ENCODE measurements around the gene TNS3. TPM values are rescaled to one million over a fixed set of nuclear protein-coding genes. Genes with fewer than 3 reads are reported as not detected.
"Not testable (repeated sequence)": the region's sequence is repeated elsewhere in the genome, so short reads cannot be mapped to it uniquely, and the experiment has no call there.

TNS3 gene
- total RNA-seq, 1 experiment from 2014 or later = 61.7 TPM

GRCh38 chr7:47552621-47553020 is 29.3 kb downstream of the TNS3 start:
- in situ Hi-C loops (cut with HindIII; ENCODE audit: low pct_unique_long_range_greater_than_20kb, low sequenced_read_pairs) = no loop called here
- DNase-seq (ENCODE audit: low read depth, low spot score) = no peak

- in situ Hi-C loops (cut with HindIII; ENCODE audit: low pct_unique_long_range_greater_than_20kb, low sequenced_read_pairs) = no loop called here
- no peak for DNase-seq (ENCODE audit: low read depth, low spot score)
These were observed 30.1 kb downstream of the TNS3 start for GRCh38 chr7:47551668-47552440.

GRCh38 chr7:47550788-47551470 is 31.0 kb downstream of the TNS3 start:
- no peak for DNase-seq (ENCODE audit: low read depth, low spot score)
- in situ Hi-C loops (cut with HindIII; ENCODE audit: low pct_unique_long_range_greater_than_20kb, low sequenced_read_pairs) = no loop called here

- in situ Hi-C loops (cut with HindIII; ENCODE audit: low pct_unique_long_range_greater_than_20kb, low sequenced_read_pairs) = no loop called here
- DNase-seq (ENCODE audit: low read depth, low spot score) = no peak
These were observed 32.0 kb downstream of the TNS3 start for GRCh38 chr7:47549916-47550315.

- no peak for DNase-seq (ENCODE audit: low read depth, low spot score)
- in situ Hi-C loops (cut with HindIII; ENCODE audit: low pct_unique_long_range_greater_than_20kb, low sequenced_read_pairs) = no loop called here
These were observed 32.5 kb downstream of the TNS3 start for GRCh38 chr7:47549397-47549796.

GRCh38 chr7:47548546-47548945 is 33.4 kb downstream of the TNS3 start:
- in situ Hi-C loops (cut with HindIII; ENCODE audit: low pct_unique_long_range_greater_than_20kb, low sequenced_read_pairs) = no loop called here
- no peak for DNase-seq (ENCODE audit: low read depth, low spot score)

- DNase-seq (ENCODE audit: low read depth, low spot score) = no peak
- in situ Hi-C loops (cut with HindIII; ENCODE audit: low pct_unique_long_range_greater_than_20kb, low sequenced_read_pairs) = no loop called here
These were observed 35.0 kb downstream of the TNS3 start for GRCh38 chr7:47546733-47547494.

GRCh38 chr7:47546171-47546570 is 35.7 kb downstream of the TNS3 start:
- in situ Hi-C loops (cut with HindIII; ENCODE audit: low pct_unique_long_range_greater_than_20kb, low sequenced_read_pairs) = no loop called here
- no peak for DNase-seq (ENCODE audit: low read depth, low spot score)

- in situ Hi-C loops (cut with HindIII; ENCODE audit: low pct_unique_long_range_greater_than_20kb, low sequenced_read_pairs) = no loop called here
These were observed 37.5 kb downstream of the TNS3 start for GRCh38 chr7:47544416-47544815.

GRCh38 chr7:47543714-47544113 is 38.2 kb downstream of the TNS3 start:
- in situ Hi-C loops (cut with HindIII; ENCODE audit: low pct_unique_long_range_greater_than_20kb, low sequenced_read_pairs) = no loop called here
- no peak for DNase-seq (ENCODE audit: low read depth, low spot score)

More at GRCh38 chr7:47544416-47544815, 37.5 kb downstream of the TNS3 start:
- DNase-seq (ENCODE audit: low read depth, low spot score) = no peak

- no peak for DNase-seq (ENCODE audit: low read depth, low spot score)
- in situ Hi-C loops (cut with HindIII; ENCODE audit: low pct_unique_long_range_greater_than_20kb, low sequenced_read_pairs) = no loop called here
These were observed 38.9 kb downstream of the TNS3 start for GRCh38 chr7:47543056-47543455.

GRCh38 chr7:47542051-47542450 is 39.9 kb downstream of the TNS3 start:
- in situ Hi-C loops (cut with HindIII; ENCODE audit: low pct_unique_long_range_greater_than_20kb, low sequenced_read_pairs) = no loop called here
- no peak for DNase-seq (ENCODE audit: low read depth, low spot score)

GRCh38 chr7:47541485-47541884 is 40.4 kb downstream of the TNS3 start:
- DNase-seq (ENCODE audit: low read depth, low spot score); in situ Hi-C loops (cut with HindIII; ENCODE audit: low pct_unique_long_range_greater_than_20kb, low sequenced_read_pairs): not testable (repeated sequence)

- in situ Hi-C loops (cut with HindIII; ENCODE audit: low pct_unique_long_range_greater_than_20kb, low sequenced_read_pairs) = no loop called here
- DNase-seq (ENCODE audit: low read depth, low spot score) = no peak
These were observed 41.2 kb downstream of the TNS3 start for GRCh38 chr7:47540387-47541350.

GRCh38 chr7:47540053-47540386 is 41.9 kb downstream of the TNS3 start:
- DNase-seq (ENCODE audit: low read depth, low spot score) = no peak
- in situ Hi-C loops (cut with HindIII; ENCODE audit: low pct_unique_long_range_greater_than_20kb, low sequenced_read_pairs) = no loop called here

- in situ Hi-C loops (cut with HindIII; ENCODE audit: low pct_unique_long_range_greater_than_20kb, low sequenced_read_pairs) = no loop called here
- no peak for DNase-seq (ENCODE audit: low read depth, low spot score)
These were observed 42.4 kb downstream of the TNS3 start for GRCh38 chr7:47539398-47540052.

GRCh38 chr7:47538846-47539311 is 43.0 kb downstream of the TNS3 start:
- no peak for DNase-seq (ENCODE audit: low read depth, low spot score)

More at GRCh38 chr7:47538846-47539311, 43.0 kb downstream of the TNS3 start:
- in situ Hi-C loops (cut with HindIII; ENCODE audit: low pct_unique_long_range_greater_than_20kb, low sequenced_read_pairs) = no loop called here

All from SK-MEL-5 (cell line).